Parathyroid adenoma (tissue), 2 donors: ENCODE data around the gene TRIM17.

ENCODE experiments used
- H2AFZ ChIP-seq: fragments of 300-600 bp; sonication (generic); one replicate; pipeline ENCODE4 v1.7.0; 2017; ENCODE audit warnings: antibody characterized with exemption, mild to moderate bottlenecking
- H3K27ac ChIP-seq: fragments of 300-600 bp; sonication (generic); one replicate; pipeline ENCODE4 v1.7.0; 2017
- H3K27me3 ChIP-seq: fragments of 300-600 bp; sonication (generic); one replicate; pipeline ENCODE4 v1.7.0; 2017; ENCODE audit warnings: low read length; ENCODE audit not compliant: control insufficient read depth, insufficient read depth
- H3K36me3 ChIP-seq: fragments of 300-600 bp; sonication (generic); one replicate; pipeline ENCODE4 v1.7.0; 2017; ENCODE audit warnings: low read length; ENCODE audit not compliant: control insufficient read depth, insufficient read depth
- H3K4me1 ChIP-seq: fragments of 300-600 bp; sonication (generic); one replicate; pipeline ENCODE4 v1.7.0; 2017; ENCODE audit warnings: control low read depth
- H3K4me2 ChIP-seq: fragments of 300-600 bp; sonication (generic); one replicate; pipeline ENCODE4 v1.7.0; 2017; ENCODE audit warnings: low read length
- H3K4me3 ChIP-seq: fragments of 300-600 bp; sonication (generic); one replicate; pipeline ENCODE4 v1.7.0; 2017; ENCODE audit warnings: low read depth, low read length
- H3K79me2 ChIP-seq: fragments of 300-600 bp; sonication (generic); one replicate; pipeline ENCODE4 v1.7.0; 2017; ENCODE audit warnings: control low read depth
- H3K9ac ChIP-seq: fragments of 300-600 bp; sonication (generic); one replicate; pipeline ENCODE4 v1.7.0; 2017; ENCODE audit warnings: mild to moderate bottlenecking
- H3K9me3 ChIP-seq: fragments of 300-600 bp; sonication (generic); one replicate; pipeline ENCODE4 v1.7.0; 2017; ENCODE audit warnings: low read length; ENCODE audit not compliant: control insufficient read depth
- TF ChIP-seq, protein P1 (sequence below): fragments of 300-600 bp; sonication (generic); IDR thresholded peaks from one replicate; pipeline ENCODE4 v1.7.0; 2017; ENCODE audit warnings: antibody characterized with exemption, mild to moderate bottlenecking
- donor health status: primary hyperparathyroidism.

TRIM17 gene

DNA sequence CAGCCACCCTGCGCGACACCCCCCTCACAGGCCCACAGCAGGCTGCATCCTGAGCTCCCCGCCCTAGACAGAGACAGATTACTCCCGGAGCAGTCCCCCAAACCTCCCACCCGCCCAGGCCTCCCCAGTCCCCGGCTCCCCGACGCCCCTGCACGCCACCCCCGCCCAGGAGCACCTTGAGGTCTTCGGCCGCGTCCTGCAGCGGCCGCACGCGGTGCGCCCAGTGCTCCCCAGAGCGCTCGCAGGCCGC is 10.8 kb downstream of the TRIM17 start:
- no peaks in the 10 kb centered on the region for H3K27me3 ChIP-seq
- peaks cover 16% of the 10 kb centered on the region for H3K79me2 ChIP-seq
- no peaks in the 10 kb centered on the region for H3K9me3 ChIP-seq
- TF ChIP-seq, protein P1, sequence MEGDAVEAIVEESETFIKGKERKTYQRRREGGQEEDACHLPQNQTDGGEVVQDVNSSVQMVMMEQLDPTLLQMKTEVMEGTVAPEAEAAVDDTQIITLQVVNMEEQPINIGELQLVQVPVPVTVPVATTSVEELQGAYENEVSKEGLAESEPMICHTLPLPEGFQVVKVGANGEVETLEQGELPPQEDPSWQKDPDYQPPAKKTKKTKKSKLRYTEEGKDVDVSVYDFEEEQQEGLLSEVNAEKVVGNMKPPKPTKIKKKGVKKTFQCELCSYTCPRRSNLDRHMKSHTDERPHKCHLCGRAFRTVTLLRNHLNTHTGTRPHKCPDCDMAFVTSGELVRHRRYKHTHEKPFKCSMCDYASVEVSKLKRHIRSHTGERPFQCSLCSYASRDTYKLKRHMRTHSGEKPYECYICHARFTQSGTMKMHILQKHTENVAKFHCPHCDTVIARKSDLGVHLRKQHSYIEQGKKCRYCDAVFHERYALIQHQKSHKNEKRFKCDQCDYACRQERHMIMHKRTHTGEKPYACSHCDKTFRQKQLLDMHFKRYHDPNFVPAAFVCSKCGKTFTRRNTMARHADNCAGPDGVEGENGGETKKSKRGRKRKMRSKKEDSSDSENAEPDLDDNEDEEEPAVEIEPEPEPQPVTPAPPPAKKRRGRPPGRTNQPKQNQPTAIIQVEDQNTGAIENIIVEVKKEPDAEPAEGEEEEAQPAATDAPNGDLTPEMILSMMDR = no peak
- H3K36me3 ChIP-seq = no peaks in the 10 kb centered on the region
- H2AFZ ChIP-seq = no peak overlapping the region
- peak overlapping the region; percentile 76 for H3K4me2 ChIP-seq
- H3K27ac ChIP-seq = no peak overlapping the region
- no peak overlapping the region for H3K9ac ChIP-seq
- peak overlapping the region; percentile 57 for H3K4me3 ChIP-seq
- H3K4me1 ChIP-seq = no peaks in the 10 kb centered on the region

DNA sequence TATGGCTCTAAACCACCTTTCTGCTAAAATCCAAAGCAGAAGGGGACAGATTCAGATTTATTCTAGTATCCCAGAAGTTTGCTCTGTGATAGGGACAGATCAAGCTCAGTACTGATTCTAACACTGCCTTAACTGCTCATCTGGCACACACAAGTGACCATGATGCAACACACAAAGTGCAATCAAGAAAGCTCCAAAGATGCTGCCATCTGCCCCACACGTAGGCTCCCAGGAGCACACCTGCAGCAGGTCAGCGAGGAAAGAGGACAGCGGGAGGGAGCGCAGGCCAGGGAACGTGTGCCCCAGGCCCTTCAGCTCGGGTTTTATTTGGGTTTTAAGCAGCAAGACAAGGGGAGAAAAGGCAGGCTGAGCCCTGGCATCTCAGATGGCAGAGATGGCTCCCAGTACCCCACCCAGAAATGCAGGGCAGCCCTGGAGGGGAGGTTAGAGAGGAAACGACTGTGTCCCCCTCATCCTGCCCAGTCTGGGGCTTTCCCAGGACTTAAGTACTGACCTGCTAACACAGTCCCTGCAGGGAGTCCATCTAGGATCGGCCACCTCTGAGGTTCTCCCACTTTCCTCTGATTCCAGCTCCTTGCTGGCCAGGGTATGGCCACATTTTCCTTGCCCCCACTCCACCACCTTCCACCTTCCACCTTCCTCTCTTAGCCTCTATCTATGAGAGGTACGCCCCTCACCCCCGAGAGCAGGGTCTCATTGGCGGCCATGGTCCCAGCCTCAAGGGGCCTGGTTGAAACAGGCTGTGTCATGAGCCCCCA is 11.3 kb downstream of the TRIM17 start:
- Histone ChIP-seq H3K27me3 (no peaks in the 10 kb centered on the region), H3K9me3 (no peaks in the 10 kb centered on the region), H3K9ac (no peak overlapping the region), H3K36me3 (no peaks in the 10 kb centered on the region), H3K4me2 (peak overlapping the region; percentile 76), H3K27ac (no peak overlapping the region), H3K4me3 (peak overlapping the region; percentile 57), H3K4me1 (no peaks in the 10 kb centered on the region), H3K79me2 (peaks cover 16% of the 10 kb centered on the region), H2AFZ (no peak overlapping the region)
- TF ChIP-seq, protein P1 = no peak

DNA sequence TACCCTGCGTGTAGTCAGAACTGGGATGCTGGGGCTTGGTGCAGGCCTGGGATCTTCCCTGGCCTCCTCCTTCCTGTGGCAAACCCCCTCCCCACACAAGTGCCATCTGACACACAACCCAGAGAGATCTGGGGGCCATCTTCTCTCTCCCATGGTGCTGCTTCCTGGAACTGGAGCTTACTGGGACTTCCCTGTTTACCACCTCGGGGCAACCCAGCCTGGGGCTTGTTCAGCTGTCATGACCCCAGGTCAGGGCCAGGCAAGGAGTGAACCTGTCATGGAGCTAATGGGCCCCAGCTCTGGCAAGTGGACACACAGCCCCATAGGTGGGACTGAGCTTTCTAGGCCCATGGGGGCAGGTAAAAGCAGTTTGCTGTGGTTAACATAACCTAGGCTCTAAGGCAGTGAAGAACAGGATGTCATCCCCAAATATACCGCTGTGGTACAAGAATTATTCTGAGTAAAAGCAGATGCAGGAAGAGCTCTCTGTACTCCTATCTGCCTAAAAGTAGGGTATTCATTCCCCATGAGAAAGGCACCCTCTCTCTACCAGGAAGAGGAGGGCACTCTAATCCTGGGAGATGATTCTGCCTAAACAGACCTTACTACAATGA is 12.4 kb downstream of the TRIM17 start:
- no peak overlapping the region for H3K4me2 ChIP-seq
- H3K9me3 ChIP-seq = no peaks in the 10 kb centered on the region
- no peaks in the 10 kb centered on the region for H3K36me3 ChIP-seq
- H3K27me3 ChIP-seq = no peaks in the 10 kb centered on the region
- no peak overlapping the region for H3K9ac ChIP-seq
- TF ChIP-seq, protein P1 = no peak
- no peak overlapping the region for H3K4me3 ChIP-seq
- no peak overlapping the region for H2AFZ ChIP-seq
- H3K4me1 ChIP-seq = no peaks in the 10 kb centered on the region
- no peak overlapping the region for H3K27ac ChIP-seq
- H3K79me2 ChIP-seq = peaks cover 16% of the 10 kb centered on the region

DNA sequence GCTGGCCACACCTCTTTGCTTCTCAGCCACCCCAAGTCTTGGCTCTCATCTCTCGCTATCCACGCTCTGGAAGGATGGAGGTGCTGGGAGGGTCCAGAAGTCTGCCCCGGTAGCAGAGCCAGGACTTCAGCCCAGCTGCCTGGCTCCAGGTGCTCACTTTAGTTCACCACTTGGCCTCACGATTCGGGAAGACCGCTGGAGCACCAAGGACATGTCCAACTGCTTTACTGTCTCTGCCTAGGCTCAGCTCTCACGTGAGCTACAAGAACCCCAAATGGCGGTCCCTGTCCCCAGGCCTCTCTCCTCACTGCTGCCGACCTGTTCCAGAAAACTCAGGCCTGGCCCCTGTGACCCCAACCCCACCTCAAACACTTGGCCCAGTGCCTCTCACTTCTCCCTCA is 13.4 kb downstream of the TRIM17 start:
- Histone ChIP-seq H3K27ac (no peak overlapping the region), H3K9me3 (no peaks in the 10 kb centered on the region), H3K27me3 (no peaks in the 10 kb centered on the region), H3K79me2 (peaks cover 16% of the 10 kb centered on the region), H3K9ac (no peak overlapping the region), H3K4me1 (no peaks in the 10 kb centered on the region), H3K36me3 (no peaks in the 10 kb centered on the region), H2AFZ (no peak overlapping the region), H3K4me2 (no peak overlapping the region), H3K4me3 (no peak overlapping the region)
- TF ChIP-seq, protein P1 = no peak

DNA sequence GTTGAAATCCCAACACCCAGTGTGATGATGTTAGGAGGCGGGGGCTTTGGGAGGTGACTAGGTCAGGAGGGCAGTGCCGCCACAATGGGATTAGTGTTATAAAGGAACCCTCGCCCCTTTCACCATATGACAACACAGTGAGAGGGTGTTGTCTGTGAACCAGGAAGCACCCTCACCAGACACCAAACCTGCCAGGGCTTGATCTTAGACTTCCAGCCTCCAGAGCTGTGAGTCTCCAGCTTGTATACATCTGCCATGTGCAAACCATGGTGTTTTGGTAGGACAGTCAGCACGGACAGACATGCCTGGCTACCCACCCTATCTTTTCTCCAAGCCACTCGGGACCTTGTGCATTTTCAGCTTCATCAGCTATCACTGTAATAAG is 14.0 kb downstream of the TRIM17 start:
- Histone ChIP-seq H3K9me3 (no peaks in the 10 kb centered on the region), H3K27me3 (no peaks in the 10 kb centered on the region), H3K4me3 (no peak overlapping the region), H2AFZ (no peak overlapping the region), H3K79me2 (peaks cover 16% of the 10 kb centered on the region), H3K27ac (no peak overlapping the region), H3K4me2 (no peak overlapping the region), H3K4me1 (no peaks in the 10 kb centered on the region), H3K9ac (no peak overlapping the region), H3K36me3 (no peaks in the 10 kb centered on the region)
- TF ChIP-seq, protein P1 = no peak
